Keratinocyte (primary cell): ENCODE results near the gene SLX1A. TPM values are rescaled to one million over a fixed set of nuclear protein-coding genes. Genes with fewer than 3 reads are reported as not detected.

Source experiments
- DNase-seq: peaks from one replicate; pipeline ENCODE4 v3.0.0-alpha.2; 2011; ENCODE audit warnings: low read depth, missing footprints, low spot score
- FAIRE-seq: peaks from 2 replicates; lab custom pipeline; 2011; peaks lifted over from hg19 to GRCh38; lab: Jason Lieb, UNC
- H2AFZ ChIP-seq: 2 replicates; pipeline ENCODE4 v1.6.0; 2012; ENCODE audit warnings: low read length, control low read depth, inconsistent platforms; ENCODE audit not compliant: control insufficient read depth
- H3K27ac ChIP-seq: 2 replicates; pipeline ENCODE4 v1.5.1; 2011; ENCODE audit warnings: low read length; ENCODE audit not compliant: control insufficient read depth, insufficient read depth
- H3K27me3 ChIP-seq: 3 replicates; pipeline ENCODE4 v1.6.0; 2011; ENCODE audit warnings: low read length; ENCODE audit not compliant: control insufficient read depth, insufficient read depth; ENCODE audit errors: extremely low read depth
- H3K36me3 ChIP-seq, 2 experiments: 2 replicates in 1 of 2; 3 replicates in 1 of 2; pipeline ENCODE4 v1.5.1; 2011; ENCODE audit warnings: low read length in 2 of 2, mild to moderate bottlenecking in 1 of 2; ENCODE audit not compliant: control insufficient read depth in 2 of 2, insufficient read depth in 2 of 2; ENCODE audit errors: extremely low read depth in 1 of 2
- H3K4me1 ChIP-seq: 3 replicates; pipeline ENCODE4 v1.5.1; 2011; ENCODE audit warnings: low read length; ENCODE audit not compliant: control insufficient read depth, insufficient read depth; ENCODE audit errors: extremely low read depth
- H3K4me2 ChIP-seq: 3 replicates; pipeline ENCODE4 v1.6.0; 2011; ENCODE audit warnings: low read depth, low read length; ENCODE audit not compliant: control insufficient read depth, insufficient read depth; ENCODE audit errors: extremely low read depth
- H3K4me3 ChIP-seq, 3 experiments: fragments of 200-600 bp in 1 of 3; sonication (generic) in 1 of 3; 2 replicates in 2 of 3; 3 replicates in 1 of 3; pipeline ENCODE4 v1.5.1; 2011 to 2016; ENCODE audit warnings: low read length in 3 of 3, mild to moderate bottlenecking in 3 of 3, control low read depth in 2 of 3, inconsistent platforms in 1 of 3, low read depth in 1 of 3, mixed read lengths in 1 of 3, mixed run types in 1 of 3, moderate library complexity in 1 of 3; ENCODE audit not compliant: control insufficient read depth in 2 of 3, insufficient read depth in 2 of 3; ENCODE audit errors: extremely low read depth in 1 of 3
- H3K79me2 ChIP-seq: 2 replicates; pipeline ENCODE4 v1.6.0; 2012; ENCODE audit warnings: low read length; ENCODE audit not compliant: control insufficient read depth, insufficient read depth
- H3K9ac ChIP-seq: 3 replicates; pipeline ENCODE4 v1.6.0; 2011; ENCODE audit warnings: low read length; ENCODE audit not compliant: control insufficient read depth, insufficient read depth; ENCODE audit errors: extremely low read depth
- H3K9me1 ChIP-seq: 3 replicates; pipeline ENCODE4 v1.6.0; 2011; ENCODE audit warnings: low read length; ENCODE audit not compliant: control insufficient read depth, insufficient read depth; ENCODE audit errors: extremely low read depth
- H3K9me3 ChIP-seq: 2 replicates; pipeline ENCODE4 v1.5.1; 2012; ENCODE audit warnings: low read depth, low read length; ENCODE audit not compliant: control insufficient read depth
- H4K20me1 ChIP-seq: 3 replicates; pipeline ENCODE4 v1.6.0; 2011; ENCODE audit warnings: low read length; ENCODE audit not compliant: control insufficient read depth, insufficient read depth; ENCODE audit errors: extremely low read depth
- CTCF ChIP-seq, 3 experiments: IDR thresholded peaks in 1 of 3; conservative IDR thresholded peaks in 1 of 3; optimal IDR thresholded peaks in 1 of 3; 2 replicates in 2 of 3; 3 replicates in 1 of 3; pipeline versions ENCODE3 to v1.5.1; 2011; ENCODE audit warnings: low read length in 3 of 3, mild to moderate bottlenecking in 3 of 3, moderate library complexity in 2 of 3, control low read depth in 1 of 3, inconsistent platforms in 1 of 3; ENCODE audit not compliant: insufficient read depth in 2 of 3; ENCODE audit errors: extremely low read depth in 1 of 3
- EZH2 ChIP-seq: IDR thresholded peaks from one replicate; pipeline ENCODE4 v1.6.1; 2012; ENCODE audit warnings: inconsistent platforms, mild to moderate bottlenecking, low read length, moderate library complexity
- dilution Hi-C: fragments of 300-500 bp; cut with MboI; formaldehyde crosslinking; loops from one replicate; pipeline ENCODE4 v1.7.0; 2020; ENCODE audit warnings: low sequenced_read_pairs; ENCODE audit not compliant: extremely low pct_ligation_motif_present
- polyA plus RNA-seq, 5 experiments: library from polyadenylated mRNA; depleted of rRNA in 3 of 5; stranded (reverse) in 3 of 5; stranded (forward) in 1 of 5; unstranded in 1 of 5; fragments of >200 nt; gene quantifications; 1 replicate in 1 of 5; 2 replicates in 3 of 5; 3 replicates in 1 of 5; pipeline versions ENCODE4 v1.2.1 to v1.2.3, GENCODE V29; 2011 to 2012; ENCODE audit warnings: missing spikeins in 2 of 5, low read depth in 1 of 5, low replicate concordance in 1 of 5

SLX1A gene
- polyA plus RNA-seq, 1 donor (not counting 4 experiments of a cell fraction or from before 2014, with no cell fraction given): 5.4 TPM

DNA sequence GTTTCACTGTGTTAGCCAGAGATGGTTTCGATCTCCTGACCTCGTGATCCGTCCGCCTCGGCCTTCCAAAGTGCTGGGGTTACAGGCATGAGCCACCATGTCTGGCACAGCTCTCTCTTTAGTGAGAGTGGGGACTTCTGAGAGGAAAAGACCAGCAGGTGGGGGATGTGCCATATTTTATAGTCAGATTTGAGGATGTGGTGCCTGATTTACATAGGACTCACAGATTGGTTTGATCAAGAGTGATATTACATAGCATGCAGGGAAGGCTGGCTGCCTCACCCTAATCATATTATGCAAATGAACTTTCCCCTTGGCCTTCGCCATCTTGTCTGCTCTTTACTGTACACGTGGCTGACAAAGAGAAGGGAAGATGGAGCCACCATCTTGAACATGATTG is 42.6 kb upstream of the SLX1A start:
- no peak overlapping the region for H3K4me2 ChIP-seq
- dilution Hi-C loops: no loop called here
- DNase-seq: no peak
- H3K4me3 ChIP-seq: no peak overlapping the region
- TF ChIP-seq CTCF (optimal IDR thresholded peaks at IDR 0.05 in 1 of 3, IDR thresholded peaks at IDR 0.05 in 1 of 3, conservative IDR thresholded peaks at IDR 0.05 in 1 of 3; ENCODE audit: extremely low read depth in 1 of 3, insufficient read depth in 2 of 3, low read length in 3 of 3): no peak
- no peak for TF ChIP-seq EZH2
- no peaks in the 10 kb centered on the region for H3K4me1 ChIP-seq
- no peaks in the 10 kb centered on the region for H3K9me1 ChIP-seq
- H3K27ac ChIP-seq: no peak overlapping the region
- FAIRE-seq: no peak
- H3K27me3 ChIP-seq: no peaks in the 10 kb centered on the region
- H2AFZ ChIP-seq: no peak overlapping the region
- no peaks in the 10 kb centered on the region for H4K20me1 ChIP-seq
- H3K36me3 ChIP-seq: no peaks in the 10 kb centered on the region
- H3K9ac ChIP-seq: no peak overlapping the region
- H3K79me2 ChIP-seq: no peaks in the 10 kb centered on the region
- H3K9me3 ChIP-seq: no peaks in the 10 kb centered on the region

DNA sequence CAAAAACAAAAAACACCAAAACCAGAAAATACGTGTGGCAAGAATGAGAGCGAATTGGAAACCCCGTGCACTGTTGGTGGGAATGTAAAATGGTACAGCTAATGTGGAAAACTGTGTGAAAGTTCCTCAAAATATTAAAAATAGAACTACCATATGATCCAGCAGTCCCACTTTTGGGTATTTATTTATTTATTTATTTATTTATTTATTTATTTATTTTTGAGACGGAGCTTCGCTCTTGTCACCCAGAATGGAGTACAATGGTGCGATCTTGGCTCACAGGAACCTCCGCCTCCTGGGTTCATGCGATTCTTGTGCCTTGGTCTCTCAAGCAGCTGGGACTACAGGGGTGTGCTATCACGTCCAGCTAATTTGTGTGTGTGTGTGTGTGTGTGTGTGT is 41.2 kb upstream of the SLX1A start:
- Histone ChIP-seq H3K36me3 (no peaks in the 10 kb centered on the region), H3K4me1 (no peaks in the 10 kb centered on the region), H3K4me2 (no peak overlapping the region), H2AFZ (no peak overlapping the region), H3K9ac (no peak overlapping the region), H3K9me3 (no peaks in the 10 kb centered on the region), H3K9me1 (no peaks in the 10 kb centered on the region), H3K27ac (no peak overlapping the region), H3K79me2 (no peaks in the 10 kb centered on the region), H4K20me1 (no peaks in the 10 kb centered on the region), H3K27me3 (no peaks in the 10 kb centered on the region), H3K4me3 (no peak overlapping the region)
- DNase-seq (no peak), FAIRE-seq (no peak)
- dilution Hi-C loops: no loop called here
- TF ChIP-seq EZH2: no peak

DNA sequence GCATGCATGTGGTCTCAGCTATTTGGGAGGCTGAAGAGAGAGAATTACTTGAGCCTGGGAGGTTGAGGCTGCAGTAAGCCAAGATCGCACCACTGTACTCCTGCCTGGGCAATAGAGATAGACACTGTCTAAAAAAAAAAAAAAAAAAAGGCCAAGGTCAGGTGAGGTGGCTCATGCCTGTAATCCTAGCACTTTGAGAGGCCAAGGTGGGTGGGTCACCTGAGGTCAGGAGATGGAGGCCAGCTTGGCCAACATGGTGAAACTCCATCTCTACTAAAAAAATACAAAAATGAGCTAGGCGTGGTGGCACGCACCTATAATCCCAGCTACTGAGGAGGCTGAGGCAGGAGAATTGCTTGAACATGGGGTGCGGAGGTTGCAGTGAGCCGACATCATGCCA is 38.5 kb upstream of the SLX1A start:
- Histone ChIP-seq H3K9me3 (no peaks in the 10 kb centered on the region), H3K4me3 (no peak overlapping the region), H3K79me2 (no peaks in the 10 kb centered on the region), H3K9me1 (no peaks in the 10 kb centered on the region), H4K20me1 (no peaks in the 10 kb centered on the region), H3K36me3 (no peaks in the 10 kb centered on the region), H2AFZ (no peak overlapping the region), H3K4me1 (no peaks in the 10 kb centered on the region), H3K27me3 (no peaks in the 10 kb centered on the region), H3K9ac (no peak overlapping the region), H3K27ac (no peak overlapping the region), H3K4me2 (no peak overlapping the region)
- FAIRE-seq (no peak), DNase-seq (no peak)
- dilution Hi-C loops: no loop called here
- TF ChIP-seq EZH2 (no peak), CTCF (optimal IDR thresholded peaks at IDR 0.05 in 1 of 3, IDR thresholded peaks at IDR 0.05 in 1 of 3, conservative IDR thresholded peaks at IDR 0.05 in 1 of 3; ENCODE audit: extremely low read depth in 1 of 3, insufficient read depth in 2 of 3, low read length in 3 of 3) (no peak)
